BE2C (cell line): ENCODE data around the gene ITPK1.

Experiments used
- DNase-seq: peaks from one replicate; pipeline ENCODE4 v3.0.0-alpha.2; 2020
- H3K27me3 ChIP-seq: fragments of 250-450 bp; sonication (Bioruptor Pico); 2 replicates; pipeline ENCODE4 v1.5.1; 2020; ENCODE audit warnings: mild to moderate bottlenecking
- H3K36me3 ChIP-seq: fragments of 250-450 bp; sonication (Bioruptor Pico); 2 replicates; pipeline ENCODE4 v1.5.1; 2020; ENCODE audit warnings: mild to moderate bottlenecking
- H3K4me1 ChIP-seq: fragments of 250-450 bp; sonication (Bioruptor Pico); 2 replicates; pipeline ENCODE4 v1.5.1; 2020
- H3K4me3 ChIP-seq: 2 replicates; pipeline ENCODE4 v1.5.1; 2011; ENCODE audit warnings: low read depth, low read length
- H3K9me3 ChIP-seq: fragments of 250-450 bp; sonication (Bioruptor Pico); 2 replicates; pipeline ENCODE4 v1.5.1; 2020
- CTCF ChIP-seq: IDR thresholded peaks from 2 replicates; pipeline ENCODE4 v1.5.1; 2012; ENCODE audit warnings: mild to moderate bottlenecking, low read depth, low read length

The ITPK1 gene

GRCh38 chr14:93079865-93080403 is 35.8 kb downstream of the ITPK1 start:
- H3K36me3 ChIP-seq = no peaks in the 10 kb centered on the region
- no peak overlapping the region for H3K4me3 ChIP-seq
- no peaks in the 10 kb centered on the region for H3K27me3 ChIP-seq
- TF ChIP-seq CTCF = no peak
- no peaks in the 10 kb centered on the region for H3K9me3 ChIP-seq
- DNase-seq = no peak
- no peaks in the 10 kb centered on the region for H3K4me1 ChIP-seq

- H3K27me3 ChIP-seq = no peaks in the 10 kb centered on the region
- no peak for DNase-seq
- H3K4me1 ChIP-seq = no peaks in the 10 kb centered on the region
- H3K4me3 ChIP-seq = no peak overlapping the region
- H3K36me3 ChIP-seq = no peaks in the 10 kb centered on the region
- no peaks in the 10 kb centered on the region for H3K9me3 ChIP-seq
- no peak for TF ChIP-seq CTCF
These were observed 36.4 kb downstream of the ITPK1 start for GRCh38 chr14:93079321-93079720.

- Histone ChIP-seq H3K36me3 (no peaks in the 10 kb centered on the region), H3K27me3 (no peaks in the 10 kb centered on the region), H3K9me3 (no peaks in the 10 kb centered on the region), H3K4me1 (no peaks in the 10 kb centered on the region), H3K4me3 (no peak overlapping the region)
- no peak for TF ChIP-seq CTCF
- DNase-seq = no peak
These were observed 36.9 kb downstream of the ITPK1 start for GRCh38 chr14:93078870-93079269.

- Histone ChIP-seq H3K36me3 (no peaks in the 10 kb centered on the region; the same call in 1 of the 2 replicates), H3K4me1 (no peaks in the 10 kb centered on the region), H3K27me3 (no peaks in the 10 kb centered on the region), H3K9me3 (no peaks in the 10 kb centered on the region), H3K4me3 (no peak overlapping the region)
- no peak for DNase-seq
- TF ChIP-seq CTCF = no peak
These were observed 39.0 kb downstream of the ITPK1 start for GRCh38 chr14:93076755-93077154.

- H3K27me3 ChIP-seq = no peaks in the 10 kb centered on the region
- TF ChIP-seq CTCF = no peak
- H3K9me3 ChIP-seq = no peaks in the 10 kb centered on the region
- no peak overlapping the region for H3K4me3 ChIP-seq
- no peaks in the 10 kb centered on the region; the same call in 1 of the 2 replicates for H3K36me3 ChIP-seq
- H3K4me1 ChIP-seq = no peaks in the 10 kb centered on the region
- no peak for DNase-seq
These were observed 39.8 kb downstream of the ITPK1 start for GRCh38 chr14:93075891-93076290.

GRCh38 chr14:93073910-93074769 is 41.6 kb downstream of the ITPK1 start:
- no peaks in the 10 kb centered on the region for H3K9me3 ChIP-seq
- no peak for TF ChIP-seq CTCF
- no peaks in the 10 kb centered on the region; the same call in 1 of the 2 replicates for H3K36me3 ChIP-seq
- no peak overlapping the region for H3K4me3 ChIP-seq
- no peaks in the 10 kb centered on the region for H3K27me3 ChIP-seq
- DNase-seq = no peak
- H3K4me1 ChIP-seq = peaks cover 4% of the 10 kb centered on the region; the same call in 1 of the 2 replicates
